ENCODE measurements around the gene NDUFAF4. TPM values are rescaled to one million over a fixed set of nuclear protein-coding genes. Genes with fewer than 3 reads are reported as not detected.

NDUFAF4 gene
- total RNA-seq, 1 donor from 2014 or later = 38.6 TPM

DNA sequence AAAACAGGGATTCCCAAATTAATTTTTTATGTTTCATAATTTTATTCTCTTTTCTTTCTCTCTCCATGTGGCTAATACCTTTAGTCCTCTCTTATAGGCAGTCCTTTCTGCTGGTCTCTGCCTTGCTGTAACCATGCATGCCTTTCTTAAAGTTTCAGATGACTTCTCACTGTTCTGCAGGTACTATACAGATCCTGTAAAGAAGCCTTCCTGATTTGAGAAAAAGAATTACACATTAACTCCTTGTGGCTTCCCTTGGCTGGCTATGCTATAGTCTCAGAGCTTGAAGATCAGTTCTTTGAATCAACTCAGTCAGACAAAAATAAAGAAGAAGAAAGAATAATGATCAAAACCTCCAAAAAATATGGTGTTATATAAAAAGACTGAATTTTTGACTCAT lies 53.2 kb downstream of the NDUFAF4 start:
- H3K4me3 Mint-ChIP-seq (ENCODE audit: unreplicated experiment) = no peak overlapping the region
- FAIRE-seq (no peak), DNase-seq (ENCODE audit: low read depth) (no peak)
- H3K4me3 ChIP-seq (ENCODE audit: insufficient read depth, low read depth, low read length) = no peak overlapping the region
- H3K27ac ChIP-seq (ENCODE audit: low read depth, low read length) = no peak overlapping the region
- peaks cover 1% of the 10 kb centered on the region for H3K27me3 Mint-ChIP-seq (ENCODE audit: low read depth, unreplicated experiment)
- no peak overlapping the region for H3K27ac Mint-ChIP-seq (ENCODE audit: unreplicated experiment)
- H4K20me1 ChIP-seq (ENCODE audit: insufficient read depth, low read length) = no peaks in the 10 kb centered on the region
- no peaks in the 10 kb centered on the region for H3K36me3 Mint-ChIP-seq (ENCODE audit: low read depth, unreplicated experiment)
- TF ChIP-seq CTCF (IDR thresholded peaks at IDR 0.05; ENCODE audit: insufficient read depth, low read depth, low read length) (no peak), EZH2 (IDR thresholded peaks at IDR 0.05; ENCODE audit: insufficient read depth, low read length) (no peak)
- no peaks in the 10 kb centered on the region for H3K9me3 ChIP-seq (ENCODE audit: insufficient read depth, low read depth, low read length)
- H3K9ac ChIP-seq (ENCODE audit: low read length) = no peak overlapping the region
- H3K36me3 ChIP-seq (ENCODE audit: insufficient read depth, low read length) = no peaks in the 10 kb centered on the region
- H3K9me3 Mint-ChIP-seq (ENCODE audit: unreplicated experiment) = peaks cover 7% of the 10 kb centered on the region
- no peak overlapping the region for H3K4me2 ChIP-seq (ENCODE audit: low read length)
- H3K79me2 ChIP-seq (ENCODE audit: insufficient read depth, low read length) = no peaks in the 10 kb centered on the region
- no peak overlapping the region for H2AFZ ChIP-seq (ENCODE audit: low read depth, low read length)
- no peaks in the 10 kb centered on the region for H3K27me3 ChIP-seq (ENCODE audit: insufficient read depth, low read length)
- H3K4me1 ChIP-seq (ENCODE audit: insufficient read depth, low read length) = no peaks in the 10 kb centered on the region
- H3K4me1 Mint-ChIP-seq (ENCODE audit: low read depth, unreplicated experiment) = peaks cover 6% of the 10 kb centered on the region

DNA sequence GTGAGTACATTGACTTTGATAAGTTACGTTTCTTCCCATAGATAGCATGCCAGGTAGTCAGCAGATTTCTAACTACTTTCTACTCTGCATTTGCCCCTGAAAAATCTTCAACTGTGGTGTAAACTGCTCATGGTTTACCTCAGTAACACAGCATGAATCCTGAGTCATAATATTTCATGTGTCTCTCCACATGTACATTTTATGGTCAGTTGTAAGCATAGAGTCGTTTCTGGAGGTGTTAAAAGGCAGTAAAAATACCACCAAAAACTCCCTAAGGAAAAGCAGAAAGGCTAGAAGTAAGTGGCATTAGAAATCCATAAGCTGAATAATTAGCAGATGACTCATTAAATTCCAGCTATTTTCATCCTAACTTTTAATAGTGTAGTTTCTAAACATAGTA lies 56.3 kb downstream of the NDUFAF4 start:
- Mint-ChIP-seq H3K4me1 (ENCODE audit: low read depth, unreplicated experiment) (peaks cover 6% of the 10 kb centered on the region), H3K4me3 (ENCODE audit: unreplicated experiment) (no peak overlapping the region), H3K27ac (ENCODE audit: unreplicated experiment) (no peak overlapping the region), H3K9me3 (ENCODE audit: unreplicated experiment) (peaks cover 3% of the 10 kb centered on the region), H3K27me3 (ENCODE audit: low read depth, unreplicated experiment) (peaks cover 22% of the 10 kb centered on the region), H3K36me3 (ENCODE audit: low read depth, unreplicated experiment) (no peaks in the 10 kb centered on the region)
- H2AFZ ChIP-seq (ENCODE audit: low read depth, low read length) = no peak overlapping the region
- H3K79me2 ChIP-seq (ENCODE audit: insufficient read depth, low read length) = no peaks in the 10 kb centered on the region
- no peaks in the 10 kb centered on the region for H4K20me1 ChIP-seq (ENCODE audit: insufficient read depth, low read length)
- DNase-seq (ENCODE audit: low read depth) (no peak), FAIRE-seq (no peak)
- H3K4me3 ChIP-seq (ENCODE audit: insufficient read depth, low read depth, low read length) = no peak overlapping the region
- no peak overlapping the region for H3K4me2 ChIP-seq (ENCODE audit: low read length)
- peaks cover under 1% of the 10 kb centered on the region for H3K4me1 ChIP-seq (ENCODE audit: insufficient read depth, low read length)
- peaks cover 10% of the 10 kb centered on the region for H3K27me3 ChIP-seq (ENCODE audit: insufficient read depth, low read length)
- no peaks in the 10 kb centered on the region for H3K36me3 ChIP-seq (ENCODE audit: insufficient read depth, low read length)
- no peaks in the 10 kb centered on the region for H3K9me3 ChIP-seq (ENCODE audit: insufficient read depth, low read depth, low read length)
- no peak overlapping the region for H3K9ac ChIP-seq (ENCODE audit: low read length)
- TF ChIP-seq EZH2 (IDR thresholded peaks at IDR 0.05; ENCODE audit: insufficient read depth, low read length) (no peak), CTCF (IDR thresholded peaks at IDR 0.05; ENCODE audit: insufficient read depth, low read depth, low read length) (no peak)
- H3K27ac ChIP-seq (ENCODE audit: low read depth, low read length) = no peak overlapping the region

Other genes with a start within 250 kb of the NDUFAF4 start
- 1.6 and 1.8 TPM in 2 replicates for gene GPR63, start 60.4 kb downstream of the NDUFAF4 start, total RNA-seq
- 0.41 TPM in 1 of 2 replicates, not detected in the other for gene KLHL32, start 26.8 kb upstream of the NDUFAF4 start, total RNA-seq